HEK293 (cell line): ENCODE data around the gene PHGDH.

ENCODE experiments used
- CTCF ChIA-PET: fragments of 350-600 bp; formaldehyde crosslinking; extraction: SDS; loops from one replicate; lab custom pipeline; 2021; ENCODE audit warnings: antibody characterized with exemption; lab: Yijun Ruan, JAX
- POLR2A ChIA-PET: fragments of 300-600 bp; formaldehyde crosslinking; extraction: SDS; loops from one replicate; lab custom pipeline; 2020; ENCODE audit warnings: antibody characterized with exemption, inconsistent platforms; lab: Yijun Ruan, JAX
- H3K27ac ChIP-seq: fragments of 200-500 bp; sonication (Bioruptor generic); 2 replicates; pipeline ENCODE4 v1.5.1; 2014; ENCODE audit warnings: low read depth, low read length, control low read depth, inconsistent platforms; ENCODE audit errors: extremely low read depth
- H3K36me3 ChIP-seq, 2 experiments: fragments of 200-500 bp in 1 of 2; sonication (Bioruptor generic) in 1 of 2; 1 replicate in 1 of 2; 2 replicates in 1 of 2; pipeline ENCODE4 v1.5.1; 2014 to 2017; ENCODE audit warnings: inconsistent platforms in 2 of 2, low read length in 2 of 2; ENCODE audit not compliant: control insufficient read depth in 2 of 2, insufficient read depth in 1 of 2
- H3K4me1 ChIP-seq: fragments of 200-500 bp; sonication (Bioruptor generic); 2 replicates; pipeline ENCODE4 v1.5.1; 2014; ENCODE audit warnings: mild to moderate bottlenecking, low read length, inconsistent platforms; ENCODE audit not compliant: control insufficient read depth, insufficient read depth
- H3K4me3 ChIP-seq: 2 replicates; pipeline ENCODE4 v1.5.1; 2011; ENCODE audit warnings: low read depth, mild to moderate bottlenecking, control low read depth, low read length, moderate library complexity
- H3K9me3 ChIP-seq: fragments of 200-500 bp; sonication (Bioruptor generic); 2 replicates; pipeline ENCODE4 v1.5.1; 2014; ENCODE audit warnings: low read depth, low read length, inconsistent platforms; ENCODE audit not compliant: control insufficient read depth, insufficient read depth
- ATF2 ChIP-seq: fragments of 450-650 bp; formaldehyde crosslinking; IDR thresholded peaks from 2 replicates; pipeline ENCODE4 v1.5.1; 2016; ENCODE audit warnings: missing biosample characterization, missing genetic modification characterization, low read depth
- EGR2 ChIP-seq: fragments of 450-650 bp; formaldehyde crosslinking; IDR thresholded peaks from 2 replicates; pipeline ENCODE4 v1.5.1; 2016; ENCODE audit warnings: low read depth, missing biosample characterization, missing genetic modification characterization
- GLIS2 ChIP-seq: fragments of 450-650 bp; formaldehyde crosslinking; IDR thresholded peaks from 2 replicates; pipeline ENCODE4 v1.5.1; 2016; ENCODE audit warnings: missing biosample characterization, missing genetic modification characterization
- WT1 ChIP-seq: fragments of 450-650 bp; formaldehyde crosslinking; IDR thresholded peaks from 2 replicates; pipeline ENCODE4 v1.5.1; 2016; ENCODE audit warnings: missing biosample characterization, missing genetic modification characterization
- ZFHX2 ChIP-seq: fragments of 450-650 bp; formaldehyde crosslinking; conservative IDR thresholded peaks from 2 replicates; pipeline ENCODE4 v1.5.1; 2016; ENCODE audit warnings: missing biosample characterization, missing genetic modification characterization
- ZNF398 ChIP-seq: fragments of 450-650 bp; formaldehyde crosslinking; IDR thresholded peaks from 2 replicates; pipeline ENCODE4 v1.5.1; 2017; ENCODE audit warnings: missing biosample characterization, missing genetic modification characterization
- ZNF555 ChIP-seq: fragments of 450-650 bp; formaldehyde crosslinking; conservative IDR thresholded peaks from 2 replicates; pipeline ENCODE4 v1.5.1; 2017; ENCODE audit warnings: missing biosample characterization, mild to moderate bottlenecking, missing genetic modification characterization, inconsistent platforms
- ZNF580 ChIP-seq: fragments of 450-650 bp; formaldehyde crosslinking; IDR thresholded peaks from 2 replicates; pipeline ENCODE4 v1.5.1; 2016; ENCODE audit warnings: missing biosample characterization, missing genetic modification characterization
- ZNF621 ChIP-seq: fragments of 450-650 bp; formaldehyde crosslinking; IDR thresholded peaks from 2 replicates; pipeline ENCODE4 v1.5.1; 2017; ENCODE audit warnings: missing biosample characterization, missing genetic modification characterization

Gene PHGDH

GRCh38 chr1:119718972-119719371 lies 7.2 kb downstream of the PHGDH start:
- Histone ChIP-seq H3K9me3 (no peaks in the 10 kb centered on the region), H3K36me3 (peaks cover 9 to 50% of the 10 kb centered on the region in 2 experiments; a peak in 2 of 3 replicates), H3K4me1 (peaks cover 14% of the 10 kb centered on the region), H3K27ac (no peak overlapping the region), H3K4me3 (no peak overlapping the region)
- ChIA-PET CTCF (no interaction called here), POLR2A (interaction anchor here (1.0 kb wide), 1 partner anchor 7 kb away, joined by 4 read pairs; the partner anchor contains the start of gene PHGDH)
- TF ChIP-seq ZNF580 (tag by site-specific recombination) (no peak), WT1 (tag by site-specific recombination) (no peak), GLIS2 (tag by site-specific recombination) (no peak)

GRCh38 chr1:119720866-119721440 lies 9.2 kb downstream of the PHGDH start:
- Histone ChIP-seq H3K9me3 (no peaks in the 10 kb centered on the region), H3K4me1 (no peaks in the 10 kb centered on the region), H3K4me3 (no peak overlapping the region)
- TF ChIP-seq ATF2 (tag by site-specific recombination) (no peak), ZNF621 (tag by site-specific recombination) (no peak)
- TF ChIP-seq, all 188 proteins: peak for 0
- ChIA-PET CTCF (no interaction called here), POLR2A (interaction anchor here (1.2 kb wide), 1 partner anchor 9 kb away, joined by 4 read pairs; no protein-coding TSS in a partner anchor)
- Histone ChIP-seq H3K36me3 (peaks cover 17 to 70% of the 10 kb centered on the region in 2 experiments; a peak in 2 of 3 replicates), H3K27ac (no peak overlapping the region)

GRCh38 chr1:119721896-119722295 lies 10.2 kb downstream of the PHGDH start:
- POLR2A ChIA-PET = interaction anchor here (1.2 kb wide), 1 partner anchor 9 kb away, joined by 4 read pairs; no protein-coding TSS in a partner anchor
- H3K36me3 ChIP-seq = peaks cover 20 to 79% of the 10 kb centered on the region in 2 experiments; a peak in 2 of 3 replicates

GRCh38 chr1:119724611-119725218 lies 13.0 kb downstream of the PHGDH start:
- ChIA-PET CTCF (interaction anchor here (0.6 to 1.1 kb wide), 3 partner anchors 17 to 416 kb away, joined by 3 to 8 read pairs (median 3); no protein-coding TSS in a partner anchor), POLR2A (interaction anchor here (1.3 to 1.9 kb wide), 3 partner anchors 9 to 76 kb away, joined by 4 to 11 read pairs (median 4); partner anchors contain the start of genes PHGDH and ZNF697)
- H3K27ac ChIP-seq = no peak overlapping the region
- H3K4me3 ChIP-seq = no peak overlapping the region
- TF ChIP-seq ZNF555 (tag by site-specific recombination) (no peak), ZFHX2 (tag by site-specific recombination) (peak; percentile 41)
- no peaks in the 10 kb centered on the region for H3K4me1 ChIP-seq
- peaks cover 26 to 100% of the 10 kb centered on the region in 2 experiments for H3K36me3 ChIP-seq
- H3K9me3 ChIP-seq = no peaks in the 10 kb centered on the region

More at GRCh38 chr1:119721896-119722295, 10.2 kb downstream of the PHGDH start:
- TF ChIP-seq ZNF398 (tag by site-specific recombination) (no peak), EGR2 (tag by site-specific recombination) (no peak)
- Histone ChIP-seq H3K9me3 (no peaks in the 10 kb centered on the region), H3K27ac (no peak overlapping the region), H3K4me1 (no peaks in the 10 kb centered on the region), H3K4me3 (no peak overlapping the region)
- CTCF ChIA-PET = no interaction called here
